ENCODE data around the gene ATP6V1G1.

ATP6V1G1 gene

DNA sequence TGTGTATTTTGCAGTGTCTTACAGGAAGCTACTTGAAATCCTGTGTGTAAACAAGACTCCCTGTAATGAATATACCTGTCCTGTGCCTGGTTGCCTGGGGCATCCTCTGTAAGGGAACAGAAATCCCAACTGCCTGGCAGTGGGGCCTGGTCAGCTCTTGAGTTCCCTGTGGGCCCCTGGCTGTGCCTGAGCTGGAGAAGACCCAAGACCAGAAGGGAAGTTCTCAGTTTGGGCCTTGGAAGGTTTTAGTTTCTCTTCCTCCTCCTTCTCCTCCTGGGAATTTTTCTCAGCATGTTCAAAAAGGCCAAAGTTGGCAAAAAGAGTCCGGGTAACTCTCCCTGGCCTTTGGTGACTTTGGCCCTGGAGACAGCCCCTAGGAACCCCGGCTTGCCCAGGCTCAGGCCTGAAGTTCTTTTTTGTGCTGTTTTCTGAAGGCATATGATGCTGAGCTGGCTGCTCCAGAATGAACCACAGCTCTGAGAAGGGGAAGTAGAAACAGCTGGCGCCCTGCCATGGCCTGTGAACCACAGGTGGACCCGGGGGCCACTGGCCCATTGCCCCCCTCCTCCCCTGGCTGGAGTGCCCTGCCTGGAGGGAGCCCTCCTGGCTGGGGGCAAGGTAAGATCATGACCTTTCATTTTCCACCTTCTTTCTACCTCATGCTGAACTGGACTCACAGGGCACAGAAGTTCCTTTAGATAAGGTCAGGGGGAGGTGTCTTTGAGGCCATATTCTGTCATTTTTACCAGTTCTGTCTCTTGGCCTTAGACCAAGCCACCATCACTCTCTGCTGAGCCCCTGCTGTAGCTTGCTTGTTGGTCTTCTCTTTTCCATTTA, 29.3 kb downstream of the ATP6V1G1 start:
- peaks cover 7% of the 10 kb centered on the region for H3K36me3 ChIP-seq (ENCODE audit: insufficient read depth, low read length)
- H3K27me3 ChIP-seq (ENCODE audit: control insufficient read depth in 1 of 2, insufficient read depth in 2 of 2, low read length in 2 of 2), result no peaks in the 10 kb centered on the region
- H3K4me3 ChIP-seq (ENCODE audit: low read depth in 1 of 2, low read length in 2 of 2), result no peak overlapping the region
- H3K9me3 ChIP-seq (ENCODE audit: low read length), result no peaks in the 10 kb centered on the region
- no peak overlapping the region for H3K27ac ChIP-seq (ENCODE audit: low read depth, low read length)
- no peak overlapping the region for H3K9ac ChIP-seq (ENCODE audit: low read length)
- peaks cover 23% of the 10 kb centered on the region for H3K4me1 ChIP-seq (ENCODE audit: insufficient read depth, low read length)

GRCh38 chr9:114619191-114619761, 31.7 kb downstream of the ATP6V1G1 start:
- Histone ChIP-seq H3K9ac (ENCODE audit: low read length) (no peak overlapping the region), H3K27me3 (ENCODE audit: control insufficient read depth in 1 of 2, insufficient read depth in 2 of 2, low read length in 2 of 2) (no peaks in the 10 kb centered on the region), H3K27ac (ENCODE audit: low read depth, low read length) (no peak overlapping the region), H3K4me1 (ENCODE audit: insufficient read depth, low read length) (peaks cover 8% of the 10 kb centered on the region), H3K36me3 (ENCODE audit: insufficient read depth, low read length) (peaks cover 10% of the 10 kb centered on the region), H3K4me3 (ENCODE audit: low read depth in 1 of 2, low read length in 2 of 2) (no peak overlapping the region), H3K9me3 (ENCODE audit: low read length) (no peaks in the 10 kb centered on the region)

GRCh38 chr9:114621561-114621960, 34.0 kb downstream of the ATP6V1G1 start:
- Histone ChIP-seq H3K27me3 (ENCODE audit: control insufficient read depth in 1 of 2, insufficient read depth in 2 of 2, low read length in 2 of 2) (no peaks in the 10 kb centered on the region), H3K9me3 (ENCODE audit: low read length) (no peaks in the 10 kb centered on the region), H3K4me3 (ENCODE audit: low read depth in 1 of 2, low read length in 2 of 2) (no peak overlapping the region), H3K36me3 (ENCODE audit: insufficient read depth, low read length) (peaks cover 22% of the 10 kb centered on the region), H3K27ac (ENCODE audit: low read depth, low read length) (no peak overlapping the region), H3K4me1 (ENCODE audit: insufficient read depth, low read length) (peaks cover 8% of the 10 kb centered on the region), H3K9ac (ENCODE audit: low read length) (no peak overlapping the region)

- Histone ChIP-seq H3K27me3 (ENCODE audit: control insufficient read depth in 1 of 2, insufficient read depth in 2 of 2, low read length in 2 of 2) (no peaks in the 10 kb centered on the region), H3K9ac (ENCODE audit: low read length) (no peak overlapping the region), H3K27ac (ENCODE audit: low read depth, low read length) (no peak overlapping the region), H3K4me3 (ENCODE audit: low read depth in 1 of 2, low read length in 2 of 2) (no peak overlapping the region), H3K4me1 (ENCODE audit: insufficient read depth, low read length) (peaks cover 8% of the 10 kb centered on the region), H3K9me3 (ENCODE audit: low read length) (no peaks in the 10 kb centered on the region), H3K36me3 (ENCODE audit: insufficient read depth, low read length) (peaks cover 27% of the 10 kb centered on the region)
Measured at GRCh38 chr9:114621975-114622609, 34.5 kb downstream of the ATP6V1G1 start.

- Histone ChIP-seq H3K4me1 (ENCODE audit: insufficient read depth, low read length) (peaks cover 8% of the 10 kb centered on the region), H3K9ac (ENCODE audit: low read length) (no peak overlapping the region), H3K27me3 (ENCODE audit: control insufficient read depth in 1 of 2, insufficient read depth in 2 of 2, low read length in 2 of 2) (no peaks in the 10 kb centered on the region), H3K9me3 (ENCODE audit: low read length) (no peaks in the 10 kb centered on the region), H3K4me3 (ENCODE audit: low read depth in 1 of 2, low read length in 2 of 2) (no peak overlapping the region), H3K27ac (ENCODE audit: low read depth, low read length) (no peak overlapping the region), H3K36me3 (ENCODE audit: insufficient read depth, low read length) (peaks cover 46% of the 10 kb centered on the region)
Measured at GRCh38 chr9:114624677-114625076, 37.1 kb downstream of the ATP6V1G1 start.

DNA sequence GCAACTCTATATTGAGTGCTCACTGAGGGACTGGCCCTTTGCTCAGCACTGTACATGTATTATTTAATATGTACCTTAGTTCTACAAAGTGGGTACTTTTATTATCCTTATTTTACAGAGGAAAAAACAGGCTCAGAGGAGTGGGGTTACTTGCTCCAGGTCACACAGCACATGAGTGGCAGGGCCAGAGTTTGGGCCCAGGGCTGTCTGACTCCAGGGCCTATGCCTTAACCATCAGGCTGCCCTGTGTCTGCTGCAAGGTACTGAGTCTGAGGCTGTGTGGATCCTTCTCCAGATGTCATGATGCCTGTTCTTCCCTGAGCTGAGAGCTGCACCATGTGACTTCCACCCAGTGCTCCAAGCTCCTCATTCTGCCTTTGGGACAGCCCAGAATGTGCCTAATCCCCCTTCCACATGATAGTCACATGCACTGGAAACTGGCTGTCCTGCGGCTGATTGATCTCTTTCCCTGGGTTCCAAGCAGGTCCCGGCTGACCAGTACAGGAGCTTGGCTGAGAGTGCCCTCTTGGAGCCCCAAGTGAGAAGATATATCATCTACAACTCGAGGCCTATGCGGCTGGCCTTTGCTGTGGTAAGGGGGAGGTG, 38.9 kb downstream of the ATP6V1G1 start:
- peaks cover 8% of the 10 kb centered on the region for H3K4me1 ChIP-seq (ENCODE audit: insufficient read depth, low read length)
- H3K36me3 ChIP-seq (ENCODE audit: insufficient read depth, low read length), result peaks cover 64% of the 10 kb centered on the region
- H3K9me3 ChIP-seq (ENCODE audit: low read length), result no peaks in the 10 kb centered on the region
- no peak overlapping the region for H3K9ac ChIP-seq (ENCODE audit: low read length)
- no peak overlapping the region for H3K27ac ChIP-seq (ENCODE audit: low read depth, low read length)
- no peaks in the 10 kb centered on the region for H3K27me3 ChIP-seq (ENCODE audit: control insufficient read depth in 1 of 2, insufficient read depth in 2 of 2, low read length in 2 of 2)
- no peak overlapping the region for H3K4me3 ChIP-seq (ENCODE audit: low read depth in 1 of 2, low read length in 2 of 2)

DNA sequence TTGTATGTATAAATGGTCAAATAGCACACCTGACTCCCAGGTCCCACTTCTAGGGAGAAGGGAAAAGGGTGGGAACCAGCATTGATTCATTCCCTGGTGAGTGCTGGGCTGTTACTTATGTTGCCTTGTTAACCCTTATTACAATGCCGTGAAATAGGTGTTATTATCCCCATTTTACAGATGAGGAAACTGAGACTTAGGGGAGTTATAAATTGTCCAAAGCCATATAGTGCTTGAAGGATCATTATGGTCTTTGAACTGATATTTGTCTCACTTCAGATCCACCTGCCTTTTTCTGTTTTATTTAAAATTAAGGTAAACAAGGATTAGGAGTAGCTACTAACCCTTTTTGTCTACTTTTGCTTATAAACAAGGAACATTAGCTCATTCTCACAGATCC, 40.0 kb downstream of the ATP6V1G1 start:
- no peak overlapping the region for H3K4me3 ChIP-seq (ENCODE audit: low read depth in 1 of 2, low read length in 2 of 2)
- no peak overlapping the region for H3K27ac ChIP-seq (ENCODE audit: low read depth, low read length)
- no peak overlapping the region for H3K9ac ChIP-seq (ENCODE audit: low read length)
- H3K4me1 ChIP-seq (ENCODE audit: insufficient read depth, low read length), result no peaks in the 10 kb centered on the region
- peaks cover 67% of the 10 kb centered on the region for H3K36me3 ChIP-seq (ENCODE audit: insufficient read depth, low read length)
- H3K9me3 ChIP-seq (ENCODE audit: low read length), result no peaks in the 10 kb centered on the region
- no peaks in the 10 kb centered on the region for H3K27me3 ChIP-seq (ENCODE audit: control insufficient read depth in 1 of 2, insufficient read depth in 2 of 2, low read length in 2 of 2)

GRCh38 chr9:114629563-114630090, 42.1 kb downstream of the ATP6V1G1 start:
- no peaks in the 10 kb centered on the region for H3K4me1 ChIP-seq (ENCODE audit: insufficient read depth, low read length)
- peaks cover 78% of the 10 kb centered on the region for H3K36me3 ChIP-seq (ENCODE audit: insufficient read depth, low read length)
- no peak overlapping the region for H3K9ac ChIP-seq (ENCODE audit: low read length)
- no peak overlapping the region for H3K27ac ChIP-seq (ENCODE audit: low read depth, low read length)
- H3K27me3 ChIP-seq (ENCODE audit: control insufficient read depth in 1 of 2, insufficient read depth in 2 of 2, low read length in 2 of 2), result no peaks in the 10 kb centered on the region
- no peak overlapping the region for H3K4me3 ChIP-seq (ENCODE audit: low read depth in 1 of 2, low read length in 2 of 2)
- no peaks in the 10 kb centered on the region for H3K9me3 ChIP-seq (ENCODE audit: low read length)

DNA sequence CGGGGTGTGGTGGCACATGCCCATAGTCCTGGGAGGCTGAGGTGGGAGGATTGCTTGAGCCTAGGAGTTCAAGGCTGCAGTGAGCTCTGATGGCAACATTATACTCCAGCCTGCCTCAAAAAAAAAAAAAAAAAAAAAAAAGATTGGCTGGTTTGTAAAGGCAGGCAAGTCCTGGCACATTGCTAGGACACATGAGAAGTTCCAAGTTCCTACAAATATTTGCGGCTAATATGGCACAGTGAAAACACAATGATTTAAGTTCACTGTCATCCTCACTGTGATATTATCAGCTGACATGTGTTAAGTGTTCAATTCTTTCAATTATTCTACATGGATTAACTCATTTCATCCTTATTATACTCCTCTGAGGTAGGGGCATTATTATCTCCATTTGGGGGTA, 43.6 kb downstream of the ATP6V1G1 start:
- no peak overlapping the region for H3K27ac ChIP-seq (ENCODE audit: low read depth, low read length)
- H3K9me3 ChIP-seq (ENCODE audit: low read length), result no peaks in the 10 kb centered on the region
- no peak overlapping the region for H3K9ac ChIP-seq (ENCODE audit: low read length)
- H3K4me3 ChIP-seq (ENCODE audit: low read depth in 1 of 2, low read length in 2 of 2), result no peak overlapping the region
- H3K27me3 ChIP-seq (ENCODE audit: control insufficient read depth in 1 of 2, insufficient read depth in 2 of 2, low read length in 2 of 2), result no peaks in the 10 kb centered on the region
- peaks cover 80% of the 10 kb centered on the region for H3K36me3 ChIP-seq (ENCODE audit: insufficient read depth, low read length)
- H3K4me1 ChIP-seq (ENCODE audit: insufficient read depth, low read length), result no peaks in the 10 kb centered on the region

- Histone ChIP-seq H3K36me3 (ENCODE audit: insufficient read depth, low read length) (peaks cover 70% of the 10 kb centered on the region), H3K27ac (ENCODE audit: low read depth, low read length) (no peak overlapping the region), H3K9me3 (ENCODE audit: low read length) (no peaks in the 10 kb centered on the region), H3K4me1 (ENCODE audit: insufficient read depth, low read length) (no peaks in the 10 kb centered on the region), H3K27me3 (ENCODE audit: control insufficient read depth in 1 of 2, insufficient read depth in 2 of 2, low read length in 2 of 2) (no peaks in the 10 kb centered on the region), H3K4me3 (ENCODE audit: low read depth in 1 of 2, low read length in 2 of 2) (no peak overlapping the region), H3K9ac (ENCODE audit: low read length) (no peak overlapping the region)
Measured at GRCh38 chr9:114633438-114634089, 46.0 kb downstream of the ATP6V1G1 start.

DNA sequence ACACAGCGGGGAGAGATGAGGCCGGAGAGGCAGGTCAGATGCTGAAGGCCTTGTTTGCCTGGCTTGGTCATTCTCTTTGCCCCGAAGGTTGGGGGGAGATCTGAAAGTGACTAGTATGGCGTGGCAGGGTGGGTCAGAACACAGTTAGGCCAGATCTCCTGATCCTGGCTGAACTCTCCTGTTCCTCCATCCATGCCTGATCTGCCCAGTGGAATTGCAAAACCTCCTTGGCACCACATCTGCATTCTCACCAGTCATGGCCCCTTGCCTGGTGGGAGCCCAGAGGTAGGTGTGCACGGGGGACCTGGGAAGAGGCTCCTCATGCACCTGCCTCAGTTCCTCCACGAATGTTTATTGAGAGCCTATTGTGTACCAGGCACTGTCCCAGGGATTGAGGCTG, 46.8 kb downstream of the ATP6V1G1 start:
- no peaks in the 10 kb centered on the region for H3K4me1 ChIP-seq (ENCODE audit: insufficient read depth, low read length)
- peaks cover 65% of the 10 kb centered on the region for H3K36me3 ChIP-seq (ENCODE audit: insufficient read depth, low read length)
- no peak overlapping the region for H3K27ac ChIP-seq (ENCODE audit: low read depth, low read length)
- no peaks in the 10 kb centered on the region for H3K27me3 ChIP-seq (ENCODE audit: control insufficient read depth in 1 of 2, insufficient read depth in 2 of 2, low read length in 2 of 2)
- H3K9ac ChIP-seq (ENCODE audit: low read length), result no peak overlapping the region
- no peak overlapping the region for H3K4me3 ChIP-seq (ENCODE audit: low read depth in 1 of 2, low read length in 2 of 2)
- no peaks in the 10 kb centered on the region for H3K9me3 ChIP-seq (ENCODE audit: low read length)

Data from muscle layer of colon (tissue), 2 donors.